GM18951 (cell line): ENCODE measurements around the gene ZNF555.
A peak's percentile ranks its signal among the peaks of the same experiment; 100 is the strongest.
"Not testable (repeated sequence)": the region's sequence is repeated elsewhere in the genome, so short reads cannot be mapped to it uniquely, and the experiment has no call there.

ENCODE experiments used
- POLR2A ChIP-seq: IDR thresholded peaks from 4 replicates; pipeline ENCODE4 v1.6.1; 2011; ENCODE audit warnings: mild to moderate bottlenecking; ENCODE audit not compliant: insufficient read length, insufficient read depth; ENCODE audit errors: extremely low read depth
- in situ Hi-C: fragments of 300-500 bp; cut with MboI; formaldehyde crosslinking; loops from one replicate; pipeline ENCODE4 v1.12.0; 2022; ENCODE audit warnings: low sequenced_read_pairs, mixed read lengths, inconsistent platforms; ENCODE audit not compliant: unreplicated experiment

ZNF555 gene

GRCh38 chr19:2811221-2811722 is 30.0 kb upstream of the ZNF555 start:
- TF ChIP-seq POLR2A: no peak
- in situ Hi-C loops: no loop called here

GRCh38 chr19:2811735-2812413 is 29.4 kb upstream of the ZNF555 start:
- in situ Hi-C loops: no loop called here

GRCh38 chr19:2812414-2813234 is 28.7 kb upstream of the ZNF555 start:
- in situ Hi-C loops: no loop called here
- TF ChIP-seq POLR2A: no peak

More at GRCh38 chr19:2811735-2812413, 29.4 kb upstream of the ZNF555 start:
- TF ChIP-seq POLR2A: no peak

- TF ChIP-seq POLR2A: no peak
Measured at GRCh38 chr19:2813235-2814160, 27.8 kb upstream of the ZNF555 start.

GRCh38 chr19:2814426-2814825 is 26.8 kb upstream of the ZNF555 start:
- in situ Hi-C loops: no loop called here
- TF ChIP-seq POLR2A: no peak

More at GRCh38 chr19:2813235-2814160, 27.8 kb upstream of the ZNF555 start:
- in situ Hi-C loops: no loop called here

- in situ Hi-C loops: no loop called here
- no peak for TF ChIP-seq POLR2A
Measured at GRCh38 chr19:2815191-2815614, 26.1 kb upstream of the ZNF555 start.

GRCh38 chr19:2815923-2816322 is 25.4 kb upstream of the ZNF555 start:
- in situ Hi-C loops: no loop called here
- TF ChIP-seq POLR2A: no peak

- no peak for TF ChIP-seq POLR2A
- in situ Hi-C loops: no loop called here
Measured at GRCh38 chr19:2816641-2817040, 24.6 kb upstream of the ZNF555 start.

- in situ Hi-C loops: not testable (repeated sequence)
Measured at GRCh38 chr19:2817237-2817829, 23.9 kb upstream of the ZNF555 start.

GRCh38 chr19:2819540-2820111 is 21.6 kb upstream of the ZNF555 start, which contains the start of gene ZNF554:
TSS of gene ZNF554 (plus strand) at chr19:2819868. CDS start at chr19:2820072, 204 bp downstream.
- TF ChIP-seq POLR2A: peak; percentile 60

GRCh38 chr19:2820112-2820702 is 21.1 kb upstream of the ZNF555 start:
- no peak for TF ChIP-seq POLR2A
- in situ Hi-C loops: no loop called here

More at GRCh38 chr19:2819540-2820111, 21.6 kb upstream of the ZNF555 start, which contains the start of gene ZNF554:
- in situ Hi-C loops: no loop called here

- in situ Hi-C loops: no loop called here
- TF ChIP-seq POLR2A: no peak
Measured at GRCh38 chr19:2822846-2823245, 18.4 kb upstream of the ZNF555 start.
